Smooth muscle cell of the brain vasculature (primary cell): Measurements from ENCODE around the gene BASP1.
A peak's percentile ranks its signal among the peaks of the same experiment; 100 is the strongest.

ENCODE experiments used
- DNase-seq: peaks from one replicate; pipeline ENCODE4 v3.0.0-alpha.2; 2012; ENCODE audit warnings: low read depth, low spot score

The BASP1 gene

GRCh38 chr5:17217493-17218352 lies at the start of gene BASP1:
Gene BASP1, plus strand, starts transcription at chr5:17217631. Its CDS starts 57,586 bp downstream, at chr5:17275217.
- no peak for DNase-seq

- DNase-seq = no peak
Observed at GRCh38 chr5:17169507-17169906, 47.9 kb upstream of the BASP1 start.

- no peak for DNase-seq
Observed at GRCh38 chr5:17172791-17173190, 44.6 kb upstream of the BASP1 start.

GRCh38 chr5:17174965-17175364 lies 42.5 kb upstream of the BASP1 start:
- no peak for DNase-seq

- no peak for DNase-seq
Observed at GRCh38 chr5:17177501-17178372, 39.7 kb upstream of the BASP1 start.

- no peak for DNase-seq
Observed at GRCh38 chr5:17178373-17178675, 39.1 kb upstream of the BASP1 start.

GRCh38 chr5:17180330-17180843 lies 37.0 kb upstream of the BASP1 start:
- no peak for DNase-seq

- DNase-seq = no peak
Observed at GRCh38 chr5:17180864-17181723, 36.3 kb upstream of the BASP1 start.

- no peak for DNase-seq
Observed at GRCh38 chr5:17182494-17182893, 34.9 kb upstream of the BASP1 start.

GRCh38 chr5:17182981-17183380 lies 34.5 kb upstream of the BASP1 start:
- no peak for DNase-seq

GRCh38 chr5:17183831-17184230 lies 33.6 kb upstream of the BASP1 start:
- no peak for DNase-seq

- DNase-seq = no peak
Observed at GRCh38 chr5:17184588-17184987, 32.8 kb upstream of the BASP1 start.

GRCh38 chr5:17185349-17185748 lies 32.1 kb upstream of the BASP1 start:
- DNase-seq = no peak

- peak; percentile 61 for DNase-seq
Observed at GRCh38 chr5:17185773-17186172, 31.7 kb upstream of the BASP1 start.

- DNase-seq = no peak
Observed at GRCh38 chr5:17186256-17186655, 31.2 kb upstream of the BASP1 start.

GRCh38 chr5:17187011-17187785 lies 30.2 kb upstream of the BASP1 start:
- DNase-seq = no peak

- no peak for DNase-seq
Observed at GRCh38 chr5:17187786-17188170, 29.7 kb upstream of the BASP1 start.

GRCh38 chr5:17189381-17190036 lies 27.9 kb upstream of the BASP1 start:
- peak; percentile 84 for DNase-seq

- peak; percentile 67 for DNase-seq
Observed at GRCh38 chr5:17190242-17190778, 27.1 kb upstream of the BASP1 start.

- no peak for DNase-seq
Observed at GRCh38 chr5:17190799-17191391, 26.5 kb upstream of the BASP1 start.
